Measurements from ENCODE around the gene SIK3.

The SIK3 gene

GRCh38 chr11:116808262-116809175 lies 289.7 kb downstream of the SIK3 start:
- TF ChIP-seq CTCF (IDR thresholded peaks at IDR 0.05), result no peak

GRCh38 chr11:116807601-116808261 lies 290.5 kb downstream of the SIK3 start:
- no peak for TF ChIP-seq CTCF (IDR thresholded peaks at IDR 0.05)

DNA sequence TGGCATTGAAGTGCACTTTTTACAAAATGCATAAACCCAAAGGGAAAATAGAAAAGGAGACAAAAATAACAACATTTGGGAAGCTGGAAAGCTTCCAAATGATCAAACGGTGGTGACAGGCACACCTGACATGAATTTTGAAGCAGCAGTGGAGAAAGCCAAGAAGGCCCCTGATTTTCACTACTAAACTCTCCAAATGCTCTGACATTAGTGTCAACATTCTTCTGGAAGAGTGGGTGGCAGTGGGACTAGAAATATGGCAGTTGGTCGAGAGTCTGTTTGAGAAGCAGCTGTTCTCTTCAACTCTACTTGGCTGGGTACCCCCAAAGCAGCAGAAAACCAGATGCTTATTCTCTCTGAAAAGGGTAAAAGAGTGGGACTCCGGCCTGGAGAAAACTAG lies 294.2 kb downstream of the SIK3 start:
- TF ChIP-seq CTCF (IDR thresholded peaks at IDR 0.05), result no peak

DNA sequence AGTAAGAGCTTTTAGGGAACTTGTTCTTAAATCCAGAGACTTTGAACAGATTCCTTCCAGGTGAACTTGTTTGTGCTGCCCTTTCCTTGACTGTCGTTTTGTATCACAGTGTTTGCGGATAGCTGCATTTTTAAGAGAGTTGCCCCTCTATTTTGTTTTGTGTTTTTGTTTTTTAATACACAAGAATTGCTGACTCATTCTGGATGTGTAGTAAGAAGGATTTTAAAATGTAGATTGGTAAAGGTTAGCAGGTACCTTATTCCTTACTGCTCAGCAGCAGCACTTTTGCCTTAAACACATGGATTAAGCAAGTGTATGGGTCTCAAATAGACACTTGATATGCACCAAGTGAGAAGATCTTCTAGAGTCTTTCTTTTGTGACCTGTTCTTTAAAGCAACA lies 297.6 kb downstream of the SIK3 start:
- TF ChIP-seq CTCF (IDR thresholded peaks at IDR 0.05), result no peak

DNA sequence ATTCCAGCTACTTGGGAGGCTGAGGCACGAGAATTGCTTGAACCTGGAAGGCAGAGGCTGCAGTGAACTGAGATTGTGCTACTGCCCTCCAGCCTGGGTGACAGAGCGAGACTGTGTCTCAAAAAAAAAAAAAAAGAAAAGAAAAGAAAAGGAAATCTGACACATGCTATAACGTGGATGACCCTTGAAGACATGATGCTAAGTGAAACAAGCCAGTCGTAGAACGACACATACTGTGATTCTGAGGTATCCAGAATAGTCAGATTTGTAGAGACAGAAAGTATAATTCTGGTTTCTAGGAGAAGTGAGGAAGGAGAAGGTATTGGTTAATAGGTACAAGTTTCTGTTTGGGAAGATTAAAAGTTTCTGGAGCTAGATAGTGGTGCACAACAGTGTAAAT lies 299.9 kb downstream of the SIK3 start:
- TF ChIP-seq CTCF (IDR thresholded peaks at IDR 0.05), result no peak

DNA sequence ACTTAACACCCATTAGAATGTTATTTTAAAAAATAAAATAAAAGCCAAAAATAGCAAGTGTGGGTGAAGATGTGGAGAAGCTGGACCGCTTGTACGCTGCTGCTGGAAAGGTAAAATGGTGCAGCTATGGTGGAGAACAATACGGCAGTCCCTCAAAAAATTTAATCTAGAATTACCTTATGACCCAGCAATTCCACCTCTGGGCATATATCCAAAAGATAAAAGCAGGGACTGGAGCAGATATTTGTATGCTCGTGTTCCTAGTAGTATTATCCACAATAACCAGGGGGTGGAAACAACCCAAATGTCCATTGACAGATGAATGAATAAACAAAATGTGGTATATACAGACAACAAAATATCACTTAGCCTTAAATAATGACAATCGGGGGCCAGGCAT lies 300.4 kb downstream of the SIK3 start:
- TF ChIP-seq CTCF (IDR thresholded peaks at IDR 0.05), result no peak

DNA sequence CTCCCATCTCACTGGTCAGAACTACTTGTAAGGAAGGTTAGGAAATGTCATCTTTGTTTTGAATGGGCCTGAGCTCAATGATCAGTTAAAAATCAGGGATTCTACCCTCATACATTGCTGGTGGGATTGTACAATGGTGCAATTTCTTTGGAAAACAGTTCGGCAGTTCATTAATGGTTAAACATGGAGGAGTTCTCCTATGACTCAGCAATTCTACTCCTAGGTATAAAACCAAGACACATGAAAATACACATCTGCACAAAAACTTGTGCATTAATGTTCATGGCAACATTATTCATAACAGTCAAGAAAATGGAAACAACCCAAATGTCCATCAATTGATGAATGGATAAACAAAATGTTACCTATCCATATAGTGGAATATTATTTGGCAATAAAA lies 301.7 kb downstream of the SIK3 start:
- no peak for TF ChIP-seq CTCF (IDR thresholded peaks at IDR 0.05)
